Urothelium cell line (cell line): ENCODE measurements around the gene ASB16.
"Not testable (repeated sequence)": the region's sequence is repeated elsewhere in the genome, so short reads cannot be mapped to it uniquely, and the experiment has no call there.

Source experiments
- DNase-seq: peaks from one replicate; pipeline ENCODE4 v3.0.0; 2011; ENCODE audit warnings: low spot score, mixed read lengths
- FAIRE-seq: peaks from 2 replicates; lab custom pipeline; 2011; peaks lifted over from hg19 to GRCh38; lab: Jason Lieb, UNC

Gene ASB16

GRCh38 chr17:44170499-44171201 is at the start of gene ASB16:
Gene ASB16 (plus strand): TSS chr17:44170704. CDS start chr17:44170790, 86 bp downstream.
- DNase-seq (no peak), FAIRE-seq (no peak)

GRCh38 chr17:44120851-44121605 is 49.5 kb upstream of the ASB16 start:
- FAIRE-seq (no peak), DNase-seq (no peak)

GRCh38 chr17:44121997-44122815 is 48.3 kb upstream of the ASB16 start:
- DNase-seq (no peak), FAIRE-seq (no peak)

- DNase-seq (no peak), FAIRE-seq (no peak)
These were observed 47.6 kb upstream of the ASB16 start for GRCh38 chr17:44122816-44123355.

GRCh38 chr17:44123356-44124117 is 47.0 kb upstream of the ASB16 start, which contains the start of gene HDAC5:
Gene HDAC5 (minus strand): TSS chr17:44123641. CDS start chr17:44117515, 6,126 bp downstream.
- FAIRE-seq (peak; percentile 93), DNase-seq (peak; percentile 96)

GRCh38 chr17:44124118-44124438 is 46.4 kb upstream of the ASB16 start:
- DNase-seq (no peak), FAIRE-seq (no peak)

- FAIRE-seq (no peak), DNase-seq (no peak)
These were observed 42.1 kb upstream of the ASB16 start for GRCh38 chr17:44128383-44128782.

GRCh38 chr17:44130693-44131349 is 39.7 kb upstream of the ASB16 start:
- DNase-seq (no peak), FAIRE-seq (no peak)

- DNase-seq, FAIRE-seq: not testable (repeated sequence)
These were observed 39.1 kb upstream of the ASB16 start for GRCh38 chr17:44131372-44131771.

- no peak for DNase-seq
- FAIRE-seq = no peak
These were observed 38.2 kb upstream of the ASB16 start for GRCh38 chr17:44132275-44132821.

GRCh38 chr17:44133918-44134476 is 36.5 kb upstream of the ASB16 start:
- no peak for DNase-seq
- no peak for FAIRE-seq

GRCh38 chr17:44134752-44135568 is 35.5 kb upstream of the ASB16 start:
- no peak for FAIRE-seq
- DNase-seq = no peak

GRCh38 chr17:44137891-44138709 is 32.4 kb upstream of the ASB16 start:
- DNase-seq (peak; percentile 98), FAIRE-seq (peak; percentile 55)

GRCh38 chr17:44143921-44144320 is 26.6 kb upstream of the ASB16 start:
- DNase-seq, FAIRE-seq: not testable (repeated sequence)

GRCh38 chr17:44144966-44145739 is 25.4 kb upstream of the ASB16 start:
- FAIRE-seq (no peak), DNase-seq (no peak)

GRCh38 chr17:44146375-44147346 is 23.8 kb upstream of the ASB16 start:
- no peak for FAIRE-seq
- DNase-seq = no peak
